HEK293T (cell line): Measurements from ENCODE around the gene LIN28B.

Experiments
- CTCF ChIA-PET: fragments of 350-600 bp; formaldehyde crosslinking; extraction: SDS; loops from one replicate; lab custom pipeline; 2021; ENCODE audit warnings: antibody characterized with exemption, inconsistent platforms; lab: Yijun Ruan, JAX
- POLR2A ChIA-PET: fragments of 350-600 bp; formaldehyde crosslinking; extraction: SDS; loops from one replicate; lab custom pipeline; 2020; ENCODE audit warnings: antibody characterized with exemption, inconsistent platforms; lab: Yijun Ruan, JAX
- DNase-seq: peaks from one replicate; pipeline ENCODE4 v3.0.0; 2012; ENCODE audit warnings: mixed read lengths; ENCODE audit errors: extremely low spot score
- ARNT ChIP-seq: fragments of 450-650 bp; IDR thresholded peaks from 2 replicates; pipeline ENCODE4 v1.6.1; 2017; ENCODE audit warnings: mild to moderate bottlenecking
- BHLHE40 ChIP-seq: fragments of 450-650 bp; IDR thresholded peaks from 2 replicates; pipeline ENCODE4 v1.6.1; 2016; ENCODE audit warnings: mild to moderate bottlenecking, moderate library complexity, borderline replicate concordance
- CTBP1 ChIP-seq: fragments of 450-650 bp; IDR thresholded peaks from 2 replicates; pipeline ENCODE4 v1.6.1; 2016; ENCODE audit warnings: borderline replicate concordance
- ELF4 ChIP-seq: fragments of 450-650 bp; IDR thresholded peaks from 2 replicates; pipeline ENCODE4 v1.6.1; 2017; ENCODE audit warnings: antibody characterized with exemption
- FOXA1 ChIP-seq: fragments of 450-650 bp; IDR thresholded peaks from 2 replicates; pipeline ENCODE4 v1.6.1; 2016; ENCODE audit warnings: mild to moderate bottlenecking
- FOXK2 ChIP-seq: fragments of 450-650 bp; IDR thresholded peaks from 2 replicates; pipeline ENCODE4 v1.6.1; 2016; ENCODE audit warnings: mild to moderate bottlenecking
- FOXM1 ChIP-seq: fragments of 450-650 bp; IDR thresholded peaks from 2 replicates; pipeline ENCODE4 v1.6.1; 2017; ENCODE audit warnings: mild to moderate bottlenecking, borderline replicate concordance
- HDGF ChIP-seq: fragments of 450-650 bp; IDR thresholded peaks from 2 replicates; pipeline ENCODE4 v1.6.1; 2017; ENCODE audit warnings: antibody characterized with exemption, borderline replicate concordance
- L3MBTL2 ChIP-seq: fragments of 450-650 bp; conservative IDR thresholded peaks from 2 replicates; pipeline ENCODE4 v1.6.1; 2016; ENCODE audit warnings: mild to moderate bottlenecking
- LEF1 ChIP-seq: fragments of 450-650 bp; IDR thresholded peaks from 2 replicates; pipeline ENCODE4 v1.6.1; 2017; ENCODE audit warnings: mild to moderate bottlenecking, borderline replicate concordance
- NFRKB ChIP-seq: fragments of 450-650 bp; IDR thresholded peaks from 2 replicates; pipeline ENCODE4 v1.6.1; 2016; ENCODE audit warnings: mild to moderate bottlenecking, moderate library complexity
- SP1 ChIP-seq: fragments of 450-650 bp; IDR thresholded peaks from 2 replicates; pipeline ENCODE4 v1.6.1; 2017
- SUZ12 ChIP-seq: fragments of 450-650 bp; IDR thresholded peaks from 2 replicates; pipeline ENCODE4 v1.6.1; 2016; ENCODE audit warnings: mild to moderate bottlenecking
- TARDBP ChIP-seq: fragments of 450-650 bp; IDR thresholded peaks from 2 replicates; pipeline ENCODE4 v1.6.1; 2016
- ZNF384 ChIP-seq: fragments of 450-650 bp; IDR thresholded peaks from 2 replicates; pipeline ENCODE4 v1.6.1; 2016
- TF ChIP-seq, protein P1 (sequence below): fragments of 450-650 bp; IDR thresholded peaks from 2 replicates; pipeline ENCODE4 v1.6.1; 2016

LIN28B gene

DNA sequence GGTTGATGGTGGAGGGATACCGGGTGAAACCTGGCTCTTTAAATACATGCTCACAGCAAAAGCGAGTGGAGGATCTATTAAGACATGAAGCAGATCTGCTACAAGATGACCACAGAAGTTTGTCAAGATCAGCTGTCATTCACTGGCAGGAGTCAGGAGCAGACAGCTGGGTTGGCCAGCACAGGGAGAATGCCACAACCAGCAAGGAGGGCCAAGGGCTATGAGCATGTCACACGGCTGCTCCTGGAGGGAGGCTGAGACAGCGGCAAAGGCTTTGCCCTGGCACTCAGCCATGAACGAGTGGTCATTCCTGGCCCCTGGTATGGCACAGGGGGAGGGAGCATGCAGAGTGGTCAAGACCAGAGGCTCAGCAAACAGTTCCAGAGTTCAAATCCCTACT lies 145.3 kb downstream of the LIN28B start:
- CTCF ChIA-PET = interaction anchor here (0.7 kb wide), 1 partner anchor 11 kb away, joined by 3 read pairs; no protein-coding TSS in a partner anchor
- DNase-seq = no peak
- POLR2A ChIA-PET = no interaction called here

DNA sequence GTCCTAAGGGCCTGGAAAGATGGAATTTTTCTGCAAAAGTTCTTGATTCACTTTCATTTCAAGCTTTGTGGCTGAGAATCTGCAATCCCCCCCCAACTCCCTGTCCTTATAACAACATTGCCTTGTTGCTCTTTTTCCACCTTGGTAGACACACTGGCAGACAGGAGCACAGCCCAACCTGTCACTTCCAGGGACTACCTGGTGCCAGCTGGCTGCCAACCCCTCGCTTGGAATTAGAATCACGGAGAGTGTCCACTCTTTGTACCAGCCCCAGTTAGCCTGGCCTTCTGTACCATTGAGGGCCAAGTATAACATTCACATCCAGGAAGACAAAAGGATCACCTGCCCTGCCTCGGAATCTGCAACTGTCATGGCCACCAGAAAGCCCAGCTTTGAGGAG lies 148.2 kb downstream of the LIN28B start:
- ChIA-PET POLR2A (no interaction called here), CTCF (interaction anchor here (0.8 kb wide), 1 partner anchor 166 kb away, joined by 3 read pairs; no protein-coding TSS in a partner anchor)
- no peak for TF ChIP-seq NFRKB
- no peak for TF ChIP-seq L3MBTL2
- no peak for TF ChIP-seq ZNF384
- TF ChIP-seq FOXK2 = no peak
- TF ChIP-seq, protein P1, sequence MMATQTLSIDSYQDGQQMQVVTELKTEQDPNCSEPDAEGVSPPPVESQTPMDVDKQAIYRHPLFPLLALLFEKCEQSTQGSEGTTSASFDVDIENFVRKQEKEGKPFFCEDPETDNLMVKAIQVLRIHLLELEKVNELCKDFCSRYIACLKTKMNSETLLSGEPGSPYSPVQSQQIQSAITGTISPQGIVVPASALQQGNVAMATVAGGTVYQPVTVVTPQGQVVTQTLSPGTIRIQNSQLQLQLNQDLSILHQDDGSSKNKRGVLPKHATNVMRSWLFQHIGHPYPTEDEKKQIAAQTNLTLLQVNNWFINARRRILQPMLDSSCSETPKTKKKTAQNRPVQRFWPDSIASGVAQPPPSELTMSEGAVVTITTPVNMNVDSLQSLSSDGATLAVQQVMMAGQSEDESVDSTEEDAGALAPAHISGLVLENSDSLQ = no peak
- no peak for TF ChIP-seq ELF4
- TF ChIP-seq HDGF = no peak
- TF ChIP-seq CTBP1 = no peak
- DNase-seq = no peak

More for the DNA sequence above, 145.3 kb downstream of the LIN28B start:
- TF ChIP-seq ELF4 = no peak
- no peak for TF ChIP-seq L3MBTL2
- TF ChIP-seq BHLHE40 = no peak
- TF ChIP-seq CTBP1 = no peak
- no peak for TF ChIP-seq HDGF
- no peak for TF ChIP-seq NFRKB
- TF ChIP-seq FOXM1 = no peak
- TF ChIP-seq FOXK2 = no peak
- TF ChIP-seq SP1 = no peak

GRCh38 chr6:105106260-105106659 lies 149.4 kb downstream of the LIN28B start:
- TF ChIP-seq BHLHE40 = no peak
- TF ChIP-seq L3MBTL2 = no peak
- TF ChIP-seq, protein P1 = no peak
- TF ChIP-seq NFRKB = no peak
- no peak for TF ChIP-seq FOXK2
- TF ChIP-seq SUZ12 = no peak
- TF ChIP-seq FOXM1 = no peak
- TF ChIP-seq LEF1 = no peak
- TF ChIP-seq ZNF384 = no peak
- no peak for TF ChIP-seq CTBP1
- TF ChIP-seq TARDBP = no peak
- TF ChIP-seq HDGF = no peak
- TF ChIP-seq ELF4 = no peak
- no peak for TF ChIP-seq FOXA1
- TF ChIP-seq ARNT = no peak
- TF ChIP-seq SP1 = no peak
- DNase-seq = no peak
- POLR2A ChIA-PET = no interaction called here
- CTCF ChIA-PET = interaction anchor here (0.6 kb wide), 1 partner anchor 169 kb away, joined by 3 read pairs; no protein-coding TSS in a partner anchor

GRCh38 chr6:105107207-105107606 lies 150.3 kb downstream of the LIN28B start:
- no peak for TF ChIP-seq ARNT
- TF ChIP-seq LEF1 = no peak
- TF ChIP-seq FOXK2 = no peak
- no peak for DNase-seq
- ChIA-PET CTCF (interaction anchor here (1.0 kb wide), 1 partner anchor 11 kb away, joined by 3 read pairs; no protein-coding TSS in a partner anchor), POLR2A (no interaction called here)

DNA sequence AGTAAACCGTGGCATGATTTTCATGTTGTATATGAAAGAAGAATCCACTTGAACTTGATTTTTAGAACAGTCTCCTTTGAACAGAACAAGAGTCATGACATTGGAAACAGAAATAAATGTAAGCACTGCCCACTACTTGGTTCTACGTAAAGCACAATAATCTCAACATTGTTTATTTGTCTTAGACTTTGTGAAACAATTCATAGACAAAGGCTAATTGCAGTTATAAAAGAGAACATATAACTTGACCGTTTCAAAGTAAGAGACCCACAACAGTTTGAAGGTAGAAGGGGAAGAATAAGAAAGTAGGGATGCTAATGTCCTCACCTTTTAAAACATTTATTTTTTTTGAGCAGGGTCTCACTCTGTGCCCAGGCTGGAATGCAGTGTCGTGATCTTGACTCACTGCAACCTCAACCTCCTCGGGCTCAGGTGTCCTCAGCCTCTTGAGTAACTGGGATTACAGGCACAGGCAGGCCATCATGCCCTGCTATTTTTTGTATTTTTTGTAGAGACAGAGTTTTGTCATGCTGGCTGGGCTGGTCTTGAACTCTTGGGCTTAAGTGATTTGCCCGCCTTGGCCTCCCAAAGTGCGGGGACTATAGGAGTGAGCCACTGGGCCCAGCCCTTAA lies 151.8 kb downstream of the LIN28B start:
- no peak for DNase-seq
- ChIA-PET CTCF (no interaction called here), POLR2A (no interaction called here)
- TF ChIP-seq NFRKB (no peak), HDGF (no peak), FOXA1 (no peak), FOXM1 (no peak), CTBP1 (no peak), ZNF384 (no peak), L3MBTL2 (no peak), SUZ12 (no peak), TARDBP (no peak), LEF1 (no peak), ELF4 (no peak), BHLHE40 (no peak), FOXK2 (no peak), ARNT (no peak)

DNA sequence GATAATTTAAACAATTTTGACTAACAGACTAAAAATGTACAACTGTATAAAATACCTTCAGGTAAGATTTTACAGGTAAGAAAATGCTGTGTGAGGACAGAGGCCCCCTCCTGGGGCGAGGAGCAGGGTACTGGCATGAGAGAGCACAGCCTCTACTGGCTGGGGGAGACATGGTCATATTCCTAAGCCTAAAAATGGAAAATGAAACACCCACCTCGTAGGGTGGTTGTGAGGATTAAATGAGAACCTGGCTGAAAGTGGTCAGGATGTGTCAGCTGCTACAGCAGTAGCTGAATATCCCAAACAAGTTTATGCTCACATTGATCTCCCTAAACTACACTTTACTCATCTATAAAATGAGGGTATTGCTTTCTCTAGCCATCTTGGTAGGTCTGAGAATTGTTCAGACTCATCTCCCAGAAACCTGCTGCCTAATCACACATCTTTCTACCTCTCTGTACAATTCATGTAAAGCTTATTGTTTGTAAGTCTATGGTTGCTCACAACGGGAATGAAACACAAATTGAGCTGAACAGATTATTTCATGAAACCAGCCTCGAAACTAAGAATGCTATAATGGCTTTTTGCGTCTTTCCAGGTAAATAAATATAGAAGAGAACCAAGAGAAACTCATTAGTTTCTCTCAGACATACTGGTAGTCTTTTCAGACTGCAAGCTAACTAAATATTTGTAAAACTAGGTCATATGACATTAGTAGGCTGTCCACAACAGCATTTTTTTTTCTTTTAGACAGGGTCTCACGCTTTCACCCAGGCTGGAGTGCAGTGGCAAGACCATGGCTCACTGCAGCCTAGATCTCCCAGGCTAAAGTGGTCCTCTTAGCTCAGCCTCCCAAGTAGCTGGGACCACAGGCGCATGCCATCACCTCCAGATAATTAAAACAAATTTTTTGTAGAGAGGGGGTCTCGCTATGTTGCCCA lies 153.3 kb downstream of the LIN28B start:
- no peak for TF ChIP-seq FOXK2
- no peak for TF ChIP-seq ELF4
- TF ChIP-seq BHLHE40 = no peak
- TF ChIP-seq FOXA1 = no peak
- no peak for TF ChIP-seq HDGF
- no peak for TF ChIP-seq SP1
- no peak for TF ChIP-seq CTBP1
- TF ChIP-seq ZNF384 = no peak
- no peak for TF ChIP-seq ARNT
- no peak for TF ChIP-seq LEF1
- no peak for TF ChIP-seq NFRKB
- no peak for TF ChIP-seq SUZ12
- no peak for DNase-seq
- POLR2A ChIA-PET = interaction anchor here (1.4 kb wide), 1 partner anchor 26 kb away, joined by 3 read pairs; no protein-coding TSS in a partner anchor
- CTCF ChIA-PET = no interaction called here
